ENCODE data around the gene DYNAP. TPM values are rescaled to one million over a fixed set of nuclear protein-coding genes. Genes with fewer than 3 reads are reported as not detected.

Gene DYNAP
- total RNA-seq = not detected

DNA sequence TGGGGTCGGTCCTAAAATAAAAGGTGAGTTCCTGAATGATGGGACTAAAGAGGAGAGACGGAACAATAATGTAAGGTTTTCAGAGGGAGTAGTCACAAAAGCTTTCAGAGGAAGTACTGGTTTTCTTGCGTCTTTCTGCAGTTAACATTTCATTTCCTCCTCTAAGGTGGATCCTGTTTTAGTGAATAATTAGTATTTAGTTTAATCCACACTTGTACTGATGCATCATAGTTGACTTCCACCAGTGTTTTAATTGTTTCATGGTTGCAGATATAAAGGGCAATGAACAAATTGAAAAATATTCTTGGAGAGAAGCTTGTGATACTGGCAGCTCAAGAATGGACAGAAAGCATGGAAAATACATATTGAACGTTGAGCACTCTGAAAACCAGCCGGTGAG lies at the start of gene DYNAP:
Gene DYNAP, plus strand, starts transcription at position 301 of the 400 bp plus-strand sequence. Its CDS starts 38 bp downstream, at position 339.

Other genes starting within 250 kb of the DYNAP start
- gene STARD6, start 233.4 kb upstream of the DYNAP start, total RNA-seq = not detected
- 11.0 TPM for gene C18orf54, start 233.3 kb upstream of the DYNAP start, total RNA-seq
- 8.7 TPM for gene RAB27B, start 237.2 kb downstream of the DYNAP start, total RNA-seq